HEK293T (cell line): Measurements from ENCODE around the gene ANK2.

Experiments used
- BHLHE40 ChIP-seq: fragments of 450-650 bp; IDR thresholded peaks from 2 replicates; pipeline ENCODE4 v1.6.1; 2016; ENCODE audit warnings: mild to moderate bottlenecking, moderate library complexity, borderline replicate concordance
- FOXA1 ChIP-seq: fragments of 450-650 bp; IDR thresholded peaks from 2 replicates; pipeline ENCODE4 v1.6.1; 2016; ENCODE audit warnings: mild to moderate bottlenecking
- FOXM1 ChIP-seq: fragments of 450-650 bp; IDR thresholded peaks from 2 replicates; pipeline ENCODE4 v1.6.1; 2017; ENCODE audit warnings: mild to moderate bottlenecking, borderline replicate concordance
- HDGF ChIP-seq: fragments of 450-650 bp; IDR thresholded peaks from 2 replicates; pipeline ENCODE4 v1.6.1; 2017; ENCODE audit warnings: antibody characterized with exemption, borderline replicate concordance
- SP1 ChIP-seq: fragments of 450-650 bp; IDR thresholded peaks from 2 replicates; pipeline ENCODE4 v1.6.1; 2017
- SUZ12 ChIP-seq: fragments of 450-650 bp; IDR thresholded peaks from 2 replicates; pipeline ENCODE4 v1.6.1; 2016; ENCODE audit warnings: mild to moderate bottlenecking
- TARDBP ChIP-seq: fragments of 450-650 bp; IDR thresholded peaks from 2 replicates; pipeline ENCODE4 v1.6.1; 2016

DNA sequence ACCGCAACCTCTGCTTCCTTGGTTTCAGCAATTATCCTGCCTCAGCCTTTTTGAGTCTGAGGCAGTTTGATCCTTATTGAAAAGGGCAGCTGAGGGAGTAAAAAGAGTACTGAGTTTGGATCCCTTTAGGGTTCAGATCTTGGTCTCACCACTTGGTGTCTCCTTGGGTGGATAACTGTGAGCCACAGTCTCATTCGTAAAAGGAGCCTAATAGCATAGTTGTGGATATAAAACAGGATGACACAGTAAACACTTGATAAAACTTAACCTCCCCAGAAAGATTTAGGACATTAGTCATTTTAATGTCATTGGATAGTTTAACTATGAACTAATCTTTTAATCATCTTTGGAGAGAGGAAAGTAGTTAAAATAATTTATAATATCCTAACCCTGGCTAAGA lies 173.0 kb downstream of the ANK2 start:
- no peak for TF ChIP-seq FOXM1
- no peak for TF ChIP-seq HDGF
- no peak for TF ChIP-seq SUZ12
- TF ChIP-seq SP1: no peak
- TF ChIP-seq TARDBP: no peak
- TF ChIP-seq BHLHE40: no peak
- no peak for TF ChIP-seq FOXA1
